Stimulated activated effector memory CD8-positive, alpha-beta T cell treated with anti-CD3 and anti-CD28 coated beads, Interleukin-12 subunit alpha, Interleukin-12 subunit beta, amount 100 ng/mL, for 72 hours (primary cell): ENCODE measurements around the gene MCTP1.
"Not testable (repeated sequence)": the region's sequence is repeated elsewhere in the genome, so short reads cannot be mapped to it uniquely, and the experiment has no call there.

Experiments used
- ATAC-seq: fragments of 150-1000 bp; cut with Tn5 transposase; 2 replicates; pipeline ENCODE4 v1.10.0; 2021
- DNase-seq, 2 donors: peaks; one replicate each; pipeline ENCODE4 v3.0.0; 2021 to 2022; ENCODE audit warnings: low spot score in 2 of 2
- H3K27ac Mint-ChIP-seq: one replicate; pipeline ENCODE4 v1.8.0; 2022; ENCODE audit warnings: mild to moderate bottlenecking, mixed read lengths
- H3K36me3 Mint-ChIP-seq: one replicate; pipeline ENCODE4 v1.8.0; 2022; ENCODE audit warnings: mild to moderate bottlenecking, mixed read lengths
- H3K4me1 Mint-ChIP-seq: one replicate; pipeline ENCODE4 v1.8.0; 2022; ENCODE audit warnings: mixed read lengths
- H3K4me3 Mint-ChIP-seq: one replicate; pipeline ENCODE4 v1.8.0; 2022; ENCODE audit warnings: mild to moderate bottlenecking, mixed read lengths
- H3K9me3 Mint-ChIP-seq: one replicate; pipeline ENCODE4 v1.8.0; 2022; ENCODE audit warnings: mixed read lengths

Gene MCTP1

GRCh38 chr5:95032801-95033200 is 252.1 kb downstream of the MCTP1 start:
- H3K4me1 Mint-ChIP-seq = no peaks in the 10 kb centered on the region
- no peak overlapping the region for H3K27ac Mint-ChIP-seq
- ATAC-seq = no peak
- no peaks in the 10 kb centered on the region for H3K36me3 Mint-ChIP-seq
- no peak for DNase-seq
- H3K4me3 Mint-ChIP-seq = no peak overlapping the region
- H3K9me3 Mint-ChIP-seq = peaks cover 2% of the 10 kb centered on the region

GRCh38 chr5:95029569-95030366 is 255.1 kb downstream of the MCTP1 start:
- no peak overlapping the region for H3K4me3 Mint-ChIP-seq
- DNase-seq = no peak
- ATAC-seq = peak; percentile 31
- no peak overlapping the region for H3K27ac Mint-ChIP-seq
- H3K36me3 Mint-ChIP-seq = no peaks in the 10 kb centered on the region
- peaks cover 5% of the 10 kb centered on the region for H3K9me3 Mint-ChIP-seq
- H3K4me1 Mint-ChIP-seq = no peaks in the 10 kb centered on the region

- H3K36me3 Mint-ChIP-seq = no peaks in the 10 kb centered on the region
- no peak overlapping the region for H3K4me3 Mint-ChIP-seq
- peaks cover 2% of the 10 kb centered on the region for H3K9me3 Mint-ChIP-seq
- H3K4me1 Mint-ChIP-seq = no peaks in the 10 kb centered on the region
- DNase-seq (no peak), ATAC-seq (peak; percentile 40)
- no peak overlapping the region for H3K27ac Mint-ChIP-seq
Observed at GRCh38 chr5:95027775-95028174, 257.1 kb downstream of the MCTP1 start.

- peak; percentile 19 for ATAC-seq
- Mint-ChIP-seq H3K4me1 (no peaks in the 10 kb centered on the region), H3K9me3 (peaks cover 4% of the 10 kb centered on the region), H3K27ac (no peak overlapping the region), H3K36me3 (no peaks in the 10 kb centered on the region), H3K4me3 (no peak overlapping the region)
- no peak for DNase-seq
Observed at GRCh38 chr5:95027151-95027721, 257.7 kb downstream of the MCTP1 start.

GRCh38 chr5:95026718-95027117 is 258.2 kb downstream of the MCTP1 start:
- ATAC-seq = no peak
- Mint-ChIP-seq H3K4me3 (no peak overlapping the region), H3K9me3 (peaks cover 5% of the 10 kb centered on the region), H3K27ac (no peak overlapping the region), H3K4me1 (no peaks in the 10 kb centered on the region), H3K36me3 (no peaks in the 10 kb centered on the region)
- no peak for DNase-seq

- DNase-seq = no peak
- H3K36me3 Mint-ChIP-seq = no peaks in the 10 kb centered on the region
Observed at GRCh38 chr5:95022967-95023695, 261.8 kb downstream of the MCTP1 start.

GRCh38 chr5:95020345-95020744 is 264.5 kb downstream of the MCTP1 start:
- H3K27ac Mint-ChIP-seq = no peak overlapping the region

More at GRCh38 chr5:95022967-95023695, 261.8 kb downstream of the MCTP1 start:
- peak; percentile 19 for ATAC-seq
- peaks cover 5% of the 10 kb centered on the region for H3K9me3 Mint-ChIP-seq
- no peak overlapping the region for H3K4me3 Mint-ChIP-seq
- no peaks in the 10 kb centered on the region for H3K4me1 Mint-ChIP-seq
- no peak overlapping the region for H3K27ac Mint-ChIP-seq

GRCh38 chr5:95018946-95019345 is 265.9 kb downstream of the MCTP1 start:
- Mint-ChIP-seq H3K36me3 (no peaks in the 10 kb centered on the region), H3K9me3 (peaks cover 3% of the 10 kb centered on the region), H3K4me3 (no peak overlapping the region), H3K27ac (no peak overlapping the region), H3K4me1 (no peaks in the 10 kb centered on the region)
- DNase-seq (no peak), ATAC-seq (no peak)

More at GRCh38 chr5:95020345-95020744, 264.5 kb downstream of the MCTP1 start:
- ATAC-seq (no peak), DNase-seq (no peak)
- H3K9me3 Mint-ChIP-seq = peaks cover 3% of the 10 kb centered on the region
- no peak overlapping the region for H3K4me3 Mint-ChIP-seq
- no peaks in the 10 kb centered on the region for H3K4me1 Mint-ChIP-seq
- no peaks in the 10 kb centered on the region for H3K36me3 Mint-ChIP-seq

GRCh38 chr5:95018511-95018910 is 266.4 kb downstream of the MCTP1 start:
- H3K9me3 Mint-ChIP-seq = peaks cover 3% of the 10 kb centered on the region
- DNase-seq (no peak), ATAC-seq (no peak)
- H3K4me1 Mint-ChIP-seq = no peaks in the 10 kb centered on the region
- H3K27ac Mint-ChIP-seq = no peak overlapping the region
- no peaks in the 10 kb centered on the region for H3K36me3 Mint-ChIP-seq
- no peak overlapping the region for H3K4me3 Mint-ChIP-seq

- peaks cover 9% of the 10 kb centered on the region for H3K9me3 Mint-ChIP-seq
- H3K4me3 Mint-ChIP-seq = no peak overlapping the region
- no peaks in the 10 kb centered on the region for H3K36me3 Mint-ChIP-seq
- DNase-seq (no peak), ATAC-seq (no peak)
- no peaks in the 10 kb centered on the region for H3K4me1 Mint-ChIP-seq
- H3K27ac Mint-ChIP-seq = no peak overlapping the region
Observed at GRCh38 chr5:95009812-95010211, 275.1 kb downstream of the MCTP1 start.

- no peak overlapping the region for H3K27ac Mint-ChIP-seq
- H3K9me3 Mint-ChIP-seq = peaks cover 12% of the 10 kb centered on the region
- ATAC-seq (no peak), DNase-seq (no peak)
- no peak overlapping the region for H3K4me3 Mint-ChIP-seq
- no peaks in the 10 kb centered on the region for H3K4me1 Mint-ChIP-seq
- no peaks in the 10 kb centered on the region for H3K36me3 Mint-ChIP-seq
Observed at GRCh38 chr5:95007921-95008597, 276.8 kb downstream of the MCTP1 start.

GRCh38 chr5:95005811-95006210 is 279.1 kb downstream of the MCTP1 start:
- Mint-ChIP-seq H3K4me3 (no peak overlapping the region), H3K4me1 (no peaks in the 10 kb centered on the region), H3K36me3 (no peaks in the 10 kb centered on the region), H3K9me3 (peaks cover 10% of the 10 kb centered on the region), H3K27ac (no peak overlapping the region)
- ATAC-seq (no peak), DNase-seq (no peak)

GRCh38 chr5:94998670-94999069 is 286.2 kb downstream of the MCTP1 start:
- Mint-ChIP-seq H3K27ac (no peak overlapping the region), H3K4me3 (no peak overlapping the region), H3K9me3 (no peaks in the 10 kb centered on the region), H3K36me3 (no peaks in the 10 kb centered on the region), H3K4me1 (no peaks in the 10 kb centered on the region)
- DNase-seq = no peak
- ATAC-seq = no peak

GRCh38 chr5:94994537-94994936 is 290.4 kb downstream of the MCTP1 start:
- not testable (repeated sequence) for DNase-seq, H3K36me3 Mint-ChIP-seq, H3K27ac Mint-ChIP-seq, H3K4me1 Mint-ChIP-seq, H3K4me3 Mint-ChIP-seq, H3K9me3 Mint-ChIP-seq, ATAC-seq

- Mint-ChIP-seq H3K4me1 (no peaks in the 10 kb centered on the region), H3K36me3 (no peaks in the 10 kb centered on the region), H3K4me3 (no peak overlapping the region), H3K27ac (no peak overlapping the region), H3K9me3 (no peaks in the 10 kb centered on the region)
- no peak for ATAC-seq
- DNase-seq = no peak
Observed at GRCh38 chr5:94993491-94993890, 291.4 kb downstream of the MCTP1 start.
